Choroid plexus epithelial cell (primary cell): ENCODE results near the gene WDR26.

Source experiments
- DNase-seq: peaks from one replicate; pipeline ENCODE4 v3.0.0-alpha.2; 2010; ENCODE audit warnings: low read depth
- H3K4me3 ChIP-seq: 2 replicates; pipeline ENCODE4 v1.5.1; 2011; ENCODE audit warnings: low read depth, mild to moderate bottlenecking, control low read depth, low read length, moderate library complexity
- TF ChIP-seq, protein P1 (sequence below): conservative IDR thresholded peaks from 2 replicates; pipeline ENCODE4 v1.5.1; 2011; ENCODE audit warnings: low read depth, mild to moderate bottlenecking, control low read depth, inconsistent platforms, low read length, moderate library complexity

The WDR26 gene

GRCh38 chr1:224450159-224450558 lies 15.6 kb upstream of the WDR26 start:
- H3K4me3 ChIP-seq, result no peak overlapping the region
- TF ChIP-seq, protein P1, sequence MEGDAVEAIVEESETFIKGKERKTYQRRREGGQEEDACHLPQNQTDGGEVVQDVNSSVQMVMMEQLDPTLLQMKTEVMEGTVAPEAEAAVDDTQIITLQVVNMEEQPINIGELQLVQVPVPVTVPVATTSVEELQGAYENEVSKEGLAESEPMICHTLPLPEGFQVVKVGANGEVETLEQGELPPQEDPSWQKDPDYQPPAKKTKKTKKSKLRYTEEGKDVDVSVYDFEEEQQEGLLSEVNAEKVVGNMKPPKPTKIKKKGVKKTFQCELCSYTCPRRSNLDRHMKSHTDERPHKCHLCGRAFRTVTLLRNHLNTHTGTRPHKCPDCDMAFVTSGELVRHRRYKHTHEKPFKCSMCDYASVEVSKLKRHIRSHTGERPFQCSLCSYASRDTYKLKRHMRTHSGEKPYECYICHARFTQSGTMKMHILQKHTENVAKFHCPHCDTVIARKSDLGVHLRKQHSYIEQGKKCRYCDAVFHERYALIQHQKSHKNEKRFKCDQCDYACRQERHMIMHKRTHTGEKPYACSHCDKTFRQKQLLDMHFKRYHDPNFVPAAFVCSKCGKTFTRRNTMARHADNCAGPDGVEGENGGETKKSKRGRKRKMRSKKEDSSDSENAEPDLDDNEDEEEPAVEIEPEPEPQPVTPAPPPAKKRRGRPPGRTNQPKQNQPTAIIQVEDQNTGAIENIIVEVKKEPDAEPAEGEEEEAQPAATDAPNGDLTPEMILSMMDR, result no peak
- DNase-seq, result no peak

DNA sequence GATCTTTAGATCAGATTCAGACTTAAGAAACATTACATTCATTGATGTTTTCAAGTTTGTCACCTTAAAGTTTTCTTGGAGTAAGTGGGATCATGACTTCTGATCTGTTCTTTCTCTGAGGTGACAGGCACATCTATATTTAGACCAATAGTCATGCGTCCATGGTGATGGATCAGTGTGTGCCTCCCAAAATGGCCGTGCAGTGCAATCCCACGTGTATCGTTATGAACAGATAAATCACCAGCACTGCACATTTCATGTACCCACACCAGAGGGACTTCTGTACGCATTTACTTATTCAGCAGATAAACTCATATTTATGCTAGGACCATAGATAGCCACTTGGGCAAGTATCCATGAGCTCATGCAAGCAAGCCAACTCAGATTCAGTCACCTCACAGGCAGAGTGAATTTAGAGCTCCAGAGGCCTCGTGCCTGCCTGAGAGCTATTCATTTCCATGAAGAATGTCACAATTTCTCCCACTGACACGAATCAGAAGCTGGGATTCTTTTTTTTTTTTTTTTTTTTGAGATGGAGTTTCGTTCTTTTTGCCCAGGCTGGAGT lies 13.9 kb upstream of the WDR26 start:
- no peak overlapping the region for H3K4me3 ChIP-seq
- DNase-seq, result no peak
- TF ChIP-seq, protein P1, result no peak

DNA sequence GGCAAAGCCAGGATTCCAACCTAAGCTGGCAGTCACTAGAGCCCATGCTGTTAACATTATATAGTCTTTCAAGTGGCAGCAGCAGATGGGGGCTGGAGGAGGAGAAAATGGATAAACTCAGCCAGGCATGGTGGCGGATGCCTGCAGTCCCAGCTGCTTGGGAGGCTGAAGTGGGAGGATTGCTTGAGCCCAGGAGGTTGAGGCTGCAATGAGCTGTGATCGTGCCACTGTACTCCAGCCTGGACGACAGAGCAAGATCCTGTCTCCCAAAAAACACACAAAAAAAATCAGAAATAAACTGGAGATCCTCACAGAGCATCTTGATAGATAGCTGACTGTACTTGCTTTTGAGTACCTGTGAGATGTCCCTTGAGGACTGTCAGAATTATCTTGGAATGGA lies 13.4 kb upstream of the WDR26 start:
- TF ChIP-seq, protein P1, result no peak
- no peak for DNase-seq
- H3K4me3 ChIP-seq, result no peak overlapping the region

DNA sequence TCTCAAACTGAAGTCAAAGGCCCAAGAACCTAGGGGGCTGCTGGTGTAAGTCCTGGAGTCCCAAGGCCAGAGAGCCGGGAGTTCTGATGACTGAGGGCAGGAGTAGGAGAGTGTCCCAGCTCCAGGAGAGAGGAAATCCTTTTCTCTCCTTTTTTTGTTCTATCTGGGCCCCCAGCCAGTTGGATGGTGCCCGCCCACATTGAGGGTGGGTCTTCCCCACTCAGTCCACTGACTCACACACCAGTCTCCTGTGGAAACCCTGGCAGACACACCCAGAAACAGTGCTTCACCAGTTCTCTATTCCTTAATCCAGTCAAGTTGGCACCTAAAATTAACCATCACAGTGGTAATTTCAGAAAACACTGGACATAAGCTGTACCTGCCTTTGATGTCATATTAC lies 12.7 kb upstream of the WDR26 start:
- TF ChIP-seq, protein P1, result no peak
- DNase-seq, result peak; percentile 50
- no peak overlapping the region for H3K4me3 ChIP-seq

DNA sequence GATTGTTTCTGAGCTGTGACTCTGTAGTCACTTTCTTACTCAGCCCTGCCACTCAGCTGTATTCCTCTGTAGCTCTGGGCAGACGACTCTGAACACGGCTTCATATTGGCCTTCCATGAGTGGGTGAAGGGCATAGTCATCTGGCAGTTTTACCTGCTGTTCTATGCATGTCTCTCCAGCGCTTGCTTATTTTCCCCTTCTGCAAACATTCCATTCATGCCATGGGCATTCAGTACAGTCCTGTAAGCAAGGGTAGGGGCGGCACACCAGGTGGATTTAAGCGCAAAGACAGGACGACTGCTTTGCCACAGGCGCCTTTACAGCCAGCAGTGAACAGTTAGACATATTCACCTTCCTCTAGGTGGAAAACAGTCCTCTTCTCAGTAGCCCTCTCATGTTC lies 4.4 kb upstream of the WDR26 start:
- TF ChIP-seq, protein P1, result no peak
- no peak for DNase-seq
- H3K4me3 ChIP-seq, result no peak overlapping the region

DNA sequence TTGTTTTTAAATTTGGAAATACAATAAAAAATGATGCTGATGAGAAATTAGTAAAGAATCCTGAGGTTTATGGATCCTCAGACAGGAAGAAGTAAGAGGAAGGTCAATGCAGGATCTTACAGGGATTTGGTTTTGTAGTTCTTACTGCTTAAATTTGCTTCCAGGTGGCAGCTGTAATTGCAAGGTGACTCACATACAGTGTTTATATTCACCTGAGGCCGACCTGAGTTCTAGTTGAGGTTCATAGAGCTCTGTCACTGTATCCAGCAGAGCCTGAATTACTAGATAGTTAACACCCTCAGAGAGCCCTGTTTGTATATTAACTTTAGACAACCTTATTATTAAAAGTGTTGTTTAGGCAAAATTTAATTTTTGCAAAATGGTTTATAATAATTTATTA lies 1.4 kb upstream of the WDR26 start:
- no peak overlapping the region for H3K4me3 ChIP-seq
- no peak for DNase-seq
- TF ChIP-seq, protein P1, result no peak

GRCh38 chr1:224435318-224435763 lies 744 bp upstream of the WDR26 start:
- peak; percentile 62 for DNase-seq
- H3K4me3 ChIP-seq, result peak overlapping the region; percentile 89
- TF ChIP-seq, protein P1, result no peak
